Fibroblast of peridontal ligament (primary cell): ENCODE results near the gene CLDN5.
"Not testable (repeated sequence)": the region's sequence is repeated elsewhere in the genome, so short reads cannot be mapped to it uniquely, and the experiment has no call there.

Experiments
- DNase-seq: peaks from one replicate; pipeline ENCODE4 v3.0.0-alpha.2; 2010; ENCODE audit errors: extremely low read depth

The CLDN5 gene

DNA sequence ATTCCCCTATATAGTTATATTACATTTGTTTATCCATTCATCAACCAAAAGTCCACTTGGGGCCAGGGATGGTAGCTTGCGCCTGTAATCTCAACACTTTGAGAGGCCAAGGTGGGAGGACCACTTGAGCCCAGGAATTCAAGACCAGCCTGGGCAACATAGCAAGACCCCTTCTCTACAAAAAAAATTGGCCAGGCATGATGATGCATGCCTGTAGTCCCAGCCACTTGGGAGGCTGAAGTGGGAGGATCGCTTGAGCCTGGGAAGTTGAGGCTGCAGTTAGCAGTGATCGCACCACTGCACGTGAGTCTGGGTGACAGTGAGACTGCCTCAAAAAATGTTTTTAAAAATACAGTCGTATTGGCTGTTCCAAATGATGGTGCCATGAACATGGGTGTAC lies 24.2 kb upstream of the CLDN5 start:
- not testable (repeated sequence) for DNase-seq

DNA sequence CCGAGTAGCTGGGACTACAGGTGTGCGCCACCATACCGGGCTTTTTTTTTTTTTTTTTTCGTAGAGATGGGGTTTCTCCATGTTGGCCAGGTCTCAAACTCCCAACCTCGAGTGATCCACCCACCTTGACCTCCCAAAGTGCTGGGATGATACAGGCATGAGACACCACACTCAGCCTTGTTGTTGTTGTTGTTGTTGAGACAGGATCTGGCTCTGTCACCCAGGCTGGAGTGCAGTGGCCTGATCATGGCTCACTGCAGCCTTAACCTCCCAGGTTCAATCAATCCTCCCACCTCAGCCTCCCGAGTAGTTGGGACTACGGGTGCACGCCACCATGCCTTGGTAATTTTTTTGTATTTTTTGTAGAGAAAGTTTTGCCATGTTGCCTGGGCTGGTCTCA lies 23.4 kb upstream of the CLDN5 start:
- no peak for DNase-seq

DNA sequence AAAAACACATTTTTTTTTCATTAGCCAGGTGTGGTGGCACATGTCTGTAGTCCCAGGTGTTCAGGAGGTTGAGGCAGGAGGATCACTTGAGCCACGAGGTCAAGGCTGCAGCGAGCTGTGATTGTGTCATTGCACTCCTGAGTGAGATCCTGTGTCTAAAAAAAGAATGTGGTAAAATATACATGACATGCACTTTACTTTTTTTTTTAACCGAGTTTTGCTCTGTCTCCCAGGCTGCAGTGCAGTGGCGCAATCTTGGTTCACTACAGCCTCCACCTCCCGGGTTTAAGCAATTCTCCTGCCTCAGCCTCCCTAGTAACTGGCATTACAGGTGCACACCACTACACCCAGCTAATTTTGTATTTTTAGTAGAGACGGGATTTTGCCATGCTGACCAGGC lies 22.5 kb upstream of the CLDN5 start:
- no peak for DNase-seq

DNA sequence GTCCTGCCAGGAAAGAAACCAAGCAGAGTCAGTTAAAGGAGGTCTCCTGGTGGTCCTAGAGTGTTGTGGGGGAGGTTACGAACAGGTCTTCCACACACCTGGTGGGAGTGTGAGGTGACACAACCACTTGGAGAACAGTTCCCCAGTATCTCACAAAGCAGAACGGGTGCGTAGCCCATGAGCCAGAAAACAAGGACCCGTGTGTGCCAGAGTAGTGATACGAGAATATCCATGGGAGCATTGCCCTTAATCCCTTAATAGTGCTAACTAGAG lies 21.7 kb upstream of the CLDN5 start:
- DNase-seq = no peak

DNA sequence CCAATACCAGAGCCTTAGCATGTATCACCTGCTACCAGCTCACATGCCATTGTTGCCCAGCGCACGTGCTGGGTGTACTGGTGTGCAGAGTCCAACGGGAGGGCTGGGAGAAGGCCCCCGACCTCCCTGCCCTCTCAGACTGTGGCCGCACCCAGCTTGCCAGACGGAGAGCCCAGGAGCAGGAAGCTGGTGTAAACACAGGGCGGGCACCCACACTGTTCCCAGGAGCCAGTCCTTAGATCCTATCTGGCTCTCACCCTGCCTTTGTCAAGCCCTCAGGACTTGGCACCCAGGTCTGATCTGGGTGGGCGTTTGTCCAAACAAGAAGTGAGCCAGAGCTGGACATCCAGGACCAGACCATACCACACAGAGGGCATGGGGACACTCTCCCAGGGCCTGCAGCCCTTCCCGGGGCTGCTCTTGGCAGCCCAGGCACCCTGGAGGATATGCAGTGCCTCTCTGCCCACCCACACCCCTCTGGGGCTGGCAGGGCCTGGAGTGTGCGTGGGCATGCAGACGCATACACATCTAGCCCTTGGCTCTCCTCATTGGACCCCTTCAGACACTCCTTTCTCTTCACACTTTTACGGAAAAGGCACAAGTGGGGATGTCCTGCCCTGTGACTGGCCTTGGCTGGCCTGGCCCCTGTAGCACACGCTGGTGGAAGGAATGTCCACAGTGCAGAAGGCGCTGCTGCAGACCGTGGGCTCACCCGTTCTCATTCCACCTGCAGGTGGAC lies 19.9 kb upstream of the CLDN5 start:
- no peak for DNase-seq

DNA sequence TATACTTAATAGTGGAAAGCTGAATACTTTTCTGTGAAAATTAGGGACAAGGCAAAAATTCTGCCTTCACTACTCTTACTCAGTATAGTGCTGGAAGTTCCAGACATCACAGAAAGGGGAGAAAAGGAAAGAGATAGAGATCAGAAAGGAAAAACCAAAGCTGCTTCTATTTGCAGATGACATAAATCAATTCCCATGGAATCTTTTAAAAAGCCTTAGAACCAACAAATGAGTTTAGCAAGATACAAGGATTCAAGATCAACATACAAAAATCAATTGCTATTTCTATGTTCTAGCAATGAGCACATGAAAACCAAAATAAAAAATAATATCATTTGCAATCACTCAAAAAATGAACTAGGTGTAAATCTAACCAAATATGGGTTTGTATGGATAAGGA lies 16.2 kb upstream of the CLDN5 start:
- no peak for DNase-seq

DNA sequence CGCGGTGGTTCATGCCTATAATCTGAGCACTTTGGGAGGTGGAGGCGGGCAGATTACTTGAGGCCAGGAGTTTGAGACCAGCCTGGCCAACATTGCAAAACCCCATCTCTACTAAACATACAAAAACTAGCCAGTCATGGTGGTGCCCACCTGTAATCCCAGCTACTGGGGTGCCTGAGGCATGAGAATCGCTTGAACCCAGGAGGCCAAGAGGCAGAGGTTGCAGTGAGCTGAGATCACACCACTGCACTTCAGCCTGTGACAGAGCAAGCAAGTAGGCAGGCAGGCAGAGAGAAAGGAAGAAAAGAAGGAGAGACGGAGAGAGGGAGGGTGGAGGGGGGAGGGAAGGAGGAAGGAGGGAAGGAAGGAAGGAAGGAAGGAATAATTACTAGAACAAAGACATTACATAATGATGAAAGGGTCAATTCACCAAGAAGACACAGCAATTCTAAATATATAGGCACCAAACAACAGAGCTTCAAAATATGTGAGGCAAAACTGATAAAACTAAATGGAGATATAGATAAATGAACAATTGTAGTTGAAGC lies 13.8 kb upstream of the CLDN5 start:
- DNase-seq = no peak

DNA sequence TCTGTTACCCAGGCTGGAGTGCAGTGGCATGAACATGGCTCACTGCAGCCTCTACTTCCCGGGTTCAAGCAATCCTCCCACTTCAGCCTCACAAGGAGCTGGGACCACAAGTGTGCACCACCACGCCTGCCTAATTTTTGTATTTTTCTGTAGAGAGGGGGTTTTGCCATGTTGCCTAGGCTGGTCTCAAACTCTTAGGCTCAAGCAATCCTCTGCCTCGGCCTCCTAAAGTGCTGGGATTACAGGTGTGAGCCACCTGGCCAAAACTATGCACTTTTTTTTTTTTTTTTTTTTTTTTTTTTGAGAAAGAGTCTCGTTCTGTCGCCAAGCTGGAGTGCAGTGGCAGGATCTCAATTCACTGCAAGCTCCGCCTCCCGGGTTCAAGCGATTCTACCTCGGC lies 12.4 kb upstream of the CLDN5 start:
- DNase-seq = no peak

DNA sequence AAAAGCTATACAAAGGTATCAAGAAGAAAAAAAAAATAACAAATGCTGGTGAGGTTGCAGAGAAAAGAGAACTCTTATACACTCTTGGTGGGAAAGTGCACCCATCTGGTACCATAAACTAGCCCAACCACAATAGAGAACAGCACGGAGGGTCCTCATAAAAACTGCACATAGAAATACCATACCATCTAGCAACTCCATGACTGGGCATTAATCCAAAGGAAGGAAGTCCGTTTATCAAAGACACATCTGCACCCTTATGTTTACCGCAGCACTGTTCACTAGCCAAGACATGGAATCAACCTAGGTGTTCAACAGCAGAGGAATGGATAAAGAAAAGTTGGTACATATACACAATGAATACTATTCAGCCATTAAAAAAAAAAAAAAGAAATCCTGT lies 10.8 kb upstream of the CLDN5 start:
- DNase-seq = no peak

DNA sequence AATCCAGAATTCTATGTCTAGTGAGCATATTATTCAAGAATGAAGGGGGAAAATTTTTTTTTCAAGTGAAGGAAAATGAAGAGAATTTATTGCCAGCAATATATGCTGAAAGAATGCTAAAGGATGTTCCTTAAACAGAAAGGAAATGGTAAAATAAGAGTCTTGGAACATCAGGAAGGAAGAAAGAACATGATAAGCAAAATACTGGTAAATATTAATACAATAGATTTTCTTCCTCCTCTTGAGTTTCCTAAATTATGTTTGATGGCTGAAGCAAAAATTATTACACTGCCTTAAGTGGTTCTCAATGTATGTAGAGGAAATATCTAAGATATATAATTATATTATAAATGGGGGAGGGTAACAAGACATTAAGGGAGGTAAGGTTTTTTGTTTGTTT lies 9.6 kb upstream of the CLDN5 start:
- no peak for DNase-seq

DNA sequence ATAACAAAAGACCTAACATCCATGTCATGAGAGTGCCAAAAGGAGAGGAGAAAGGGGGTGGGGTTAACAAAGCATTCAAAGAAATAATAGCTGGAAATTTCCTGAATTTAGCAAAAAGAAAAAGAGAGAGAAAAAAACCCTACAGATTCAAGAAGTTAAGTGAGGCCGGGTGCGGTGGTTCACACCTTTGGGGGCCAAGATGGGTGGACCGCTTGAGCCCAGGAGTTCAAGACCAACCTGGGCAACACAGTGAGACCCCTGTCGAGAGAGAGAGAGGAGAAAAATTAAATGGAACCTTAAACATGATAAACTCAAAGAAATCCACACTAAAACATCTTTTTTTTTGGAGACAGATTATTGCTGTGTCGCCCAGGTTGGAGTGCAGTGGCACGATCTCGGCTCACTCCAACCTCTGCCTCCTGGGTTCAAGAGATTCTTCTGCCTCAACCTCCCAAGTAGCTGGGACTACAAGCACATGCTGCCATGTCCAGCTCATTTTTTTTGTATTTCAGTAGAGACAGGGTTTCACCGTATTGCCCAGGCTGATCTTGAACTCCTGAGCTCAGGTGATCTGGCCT lies 8.9 kb upstream of the CLDN5 start:
- DNase-seq = no peak

DNA sequence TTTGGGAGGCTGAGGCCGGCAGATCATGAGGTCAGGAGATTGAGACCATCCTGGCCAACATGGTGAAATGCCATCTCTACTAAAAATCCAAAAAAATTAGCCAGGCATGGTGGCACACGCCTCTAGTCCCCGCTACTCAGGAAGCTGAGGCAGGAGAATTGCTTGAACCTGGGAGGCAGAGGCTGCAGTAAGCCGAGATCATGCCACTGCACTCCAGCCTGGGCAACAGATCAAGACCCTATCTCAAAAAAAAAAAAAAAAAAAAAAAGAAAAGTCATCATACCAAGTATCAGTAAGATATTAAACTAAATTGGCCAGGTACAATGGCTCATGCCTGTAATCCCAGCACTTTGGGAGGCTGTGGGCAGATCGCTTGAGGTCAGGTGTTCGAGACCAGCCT lies 7.1 kb upstream of the CLDN5 start:
- DNase-seq = not testable (repeated sequence)

DNA sequence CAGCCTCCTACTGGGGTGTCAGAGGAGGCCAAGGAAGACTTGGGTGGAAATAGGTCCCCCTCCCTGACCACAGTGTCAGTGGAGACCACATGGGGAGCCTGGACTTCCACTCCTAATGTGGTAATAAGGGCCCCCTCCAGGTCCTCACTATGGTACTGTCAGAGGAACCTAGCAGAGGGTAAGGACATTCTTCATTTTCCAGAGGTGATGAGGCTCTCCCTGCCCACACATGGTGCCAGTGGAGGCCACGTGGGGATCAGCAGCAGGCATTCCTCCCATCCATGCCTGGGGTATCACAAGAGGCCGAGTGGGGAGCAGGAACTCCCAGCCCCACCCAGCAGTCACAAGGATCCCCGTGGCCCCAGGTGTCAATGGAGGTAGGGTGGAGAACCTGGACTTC lies 6.5 kb upstream of the CLDN5 start:
- DNase-seq = no peak

DNA sequence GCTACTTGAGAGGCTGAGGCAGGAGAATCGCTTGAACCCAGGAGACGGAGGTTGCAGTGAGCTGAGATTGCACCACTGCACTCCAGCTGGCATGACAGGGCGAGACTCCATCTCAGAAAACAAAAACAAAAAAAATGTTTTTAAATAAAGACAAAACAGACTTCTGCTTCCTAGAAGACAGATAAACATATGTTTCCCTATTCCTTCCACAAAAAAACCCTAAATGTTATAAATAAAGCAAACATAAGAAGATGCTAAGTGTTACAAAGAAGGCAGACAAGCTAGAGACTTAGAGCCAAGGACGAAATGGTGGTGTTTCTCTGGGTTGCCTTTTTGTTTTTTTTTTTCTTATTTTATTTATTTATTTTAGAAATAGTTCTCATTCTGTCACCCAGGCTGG lies 5.6 kb upstream of the CLDN5 start:
- no peak for DNase-seq

DNA sequence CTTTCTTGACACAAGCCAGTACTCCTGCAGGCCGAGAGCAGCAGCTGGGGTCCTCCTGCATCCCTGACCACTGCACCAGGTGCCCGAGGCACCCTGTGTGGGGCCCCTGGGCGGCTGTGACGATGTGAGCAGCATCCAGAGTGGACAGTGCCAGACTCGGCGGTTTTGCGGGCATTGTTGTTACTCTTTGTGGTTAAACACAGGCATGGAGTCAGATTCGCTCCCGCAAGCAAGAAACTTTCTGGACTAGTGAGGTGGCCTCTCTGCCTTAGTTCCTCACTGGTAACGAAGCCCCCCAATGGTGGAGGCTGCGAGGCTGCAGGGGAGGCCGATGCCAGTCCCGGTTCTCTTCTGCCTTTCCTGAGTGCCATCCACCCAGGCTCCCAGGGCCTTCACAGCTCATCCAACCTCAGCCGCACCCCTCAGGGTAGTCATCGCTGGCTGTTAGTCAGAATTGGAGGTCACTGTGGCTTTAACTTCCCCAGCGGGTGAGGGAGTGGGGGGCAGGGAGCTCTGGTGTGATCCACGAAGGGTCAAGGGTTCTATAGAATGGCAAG lies 3.7 kb upstream of the CLDN5 start:
- DNase-seq = no peak

DNA sequence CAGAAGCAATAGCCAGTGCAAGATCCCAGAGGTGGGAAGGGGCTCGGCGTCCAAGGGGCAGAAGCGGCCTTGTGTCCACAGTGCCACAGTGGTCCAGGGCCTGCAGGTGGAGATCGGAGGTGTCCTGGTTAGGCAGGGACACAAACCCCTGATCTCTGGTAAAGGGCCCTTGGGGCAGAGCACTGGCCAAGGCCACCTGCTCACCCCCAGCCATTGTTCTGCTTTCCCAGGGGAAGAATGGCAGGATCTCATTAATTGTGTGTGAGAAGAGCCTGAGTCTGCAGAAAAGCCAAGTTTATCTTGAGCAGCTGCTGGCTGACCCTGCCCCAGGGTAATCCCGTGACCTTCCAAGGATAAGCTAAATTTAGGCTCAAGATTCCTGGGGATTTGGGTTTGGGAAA lies 3.1 kb upstream of the CLDN5 start:
- no peak for DNase-seq

DNA sequence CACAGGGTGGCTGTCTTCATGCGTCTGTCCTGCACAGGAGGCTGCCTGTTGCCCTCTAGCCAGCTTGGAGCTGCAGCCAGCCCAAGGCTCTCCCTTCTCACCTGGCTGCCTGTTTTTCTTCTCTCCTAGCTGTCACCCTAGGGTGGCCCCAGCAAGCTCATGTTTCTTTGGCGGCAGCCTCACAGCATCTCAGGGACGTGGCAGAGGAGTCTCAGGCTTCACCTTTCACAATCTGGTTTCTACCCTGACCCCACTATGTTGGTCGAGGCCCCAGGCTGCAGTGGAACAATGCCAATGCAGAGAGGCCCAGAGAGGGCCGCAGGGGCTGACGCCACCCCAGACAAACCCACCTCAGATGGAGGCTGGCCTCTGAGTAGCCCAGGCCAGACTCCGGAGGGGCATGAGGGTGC lies 2.5 kb upstream of the CLDN5 start:
- DNase-seq = no peak

DNA sequence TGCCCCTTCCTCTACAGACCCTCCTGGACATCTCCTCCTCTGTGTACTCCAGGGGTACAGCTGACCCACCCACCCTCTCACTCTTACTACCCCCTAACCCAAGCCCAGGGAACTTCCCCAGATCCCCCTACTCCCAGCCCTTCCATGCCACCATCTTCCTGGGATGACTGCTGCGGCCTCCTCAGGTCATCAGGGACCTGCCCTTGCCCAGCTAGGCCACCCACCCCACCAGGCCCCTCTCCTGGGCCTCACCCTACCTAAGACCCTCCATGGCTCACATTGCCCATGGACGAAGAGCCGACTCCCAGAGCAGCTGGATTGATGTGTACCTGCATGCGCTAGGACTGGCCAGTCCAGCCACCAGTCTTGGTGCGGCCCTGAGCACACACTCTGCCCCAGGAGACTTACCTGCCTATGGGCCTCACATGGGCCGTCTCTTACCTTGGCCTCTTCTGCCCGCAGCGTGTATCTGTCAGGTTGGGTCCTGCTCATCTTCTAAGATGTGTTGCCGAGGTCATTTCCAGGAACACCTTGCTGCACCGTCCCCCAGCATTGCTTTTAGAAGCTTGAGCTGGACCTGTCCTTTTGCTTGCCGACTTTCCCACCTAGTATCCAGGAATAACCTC lies 2.0 kb upstream of the CLDN5 start:
- no peak for DNase-seq

DNA sequence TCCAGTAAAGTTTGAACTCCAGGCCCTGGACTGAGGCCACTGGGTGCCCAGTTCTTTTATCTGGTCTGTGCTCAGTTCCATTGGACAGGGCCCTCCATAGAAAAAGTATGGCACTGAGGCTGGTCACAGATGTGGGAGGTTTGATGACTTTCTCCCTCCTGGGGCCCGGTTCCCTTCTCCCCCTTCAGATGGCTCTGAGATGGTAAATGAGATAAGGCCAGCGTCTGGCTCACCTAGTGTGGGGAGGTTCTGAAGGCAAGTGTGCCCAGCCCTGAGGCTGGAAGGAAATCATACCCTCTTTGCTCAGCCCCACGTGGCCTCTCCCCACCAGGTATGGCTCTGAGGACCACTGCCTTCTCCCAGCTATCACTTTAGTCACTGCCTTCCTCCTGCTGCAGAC lies 1.5 kb upstream of the CLDN5 start:
- DNase-seq = no peak

DNA sequence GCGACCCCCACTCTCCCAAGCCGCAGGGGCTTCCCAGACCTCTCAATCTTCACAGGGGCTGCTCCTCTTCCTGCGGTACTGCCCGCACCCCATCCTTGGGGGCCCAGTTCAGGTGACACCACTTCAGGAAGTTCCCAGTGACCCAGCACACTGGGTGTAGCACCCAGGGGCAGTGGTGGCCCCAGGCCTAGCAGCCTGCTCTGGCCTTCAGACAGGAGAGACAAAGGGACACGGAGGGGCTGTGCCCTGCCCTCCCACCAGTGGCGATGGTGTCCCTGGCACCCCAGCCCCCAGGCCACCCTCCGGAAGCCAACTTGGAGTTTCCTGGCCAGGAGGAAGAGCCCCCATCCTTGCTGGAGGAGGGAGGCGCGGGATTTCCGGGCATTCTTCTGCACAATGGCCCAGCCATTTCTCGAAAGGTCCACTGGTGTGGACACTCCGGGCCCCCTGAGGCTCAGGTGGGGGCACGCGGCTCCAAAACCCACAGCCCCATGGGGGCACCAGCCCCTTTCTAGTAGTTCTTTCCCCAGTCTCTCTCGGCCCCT lies 978 bp upstream of the CLDN5 start:
- DNase-seq = no peak

DNA sequence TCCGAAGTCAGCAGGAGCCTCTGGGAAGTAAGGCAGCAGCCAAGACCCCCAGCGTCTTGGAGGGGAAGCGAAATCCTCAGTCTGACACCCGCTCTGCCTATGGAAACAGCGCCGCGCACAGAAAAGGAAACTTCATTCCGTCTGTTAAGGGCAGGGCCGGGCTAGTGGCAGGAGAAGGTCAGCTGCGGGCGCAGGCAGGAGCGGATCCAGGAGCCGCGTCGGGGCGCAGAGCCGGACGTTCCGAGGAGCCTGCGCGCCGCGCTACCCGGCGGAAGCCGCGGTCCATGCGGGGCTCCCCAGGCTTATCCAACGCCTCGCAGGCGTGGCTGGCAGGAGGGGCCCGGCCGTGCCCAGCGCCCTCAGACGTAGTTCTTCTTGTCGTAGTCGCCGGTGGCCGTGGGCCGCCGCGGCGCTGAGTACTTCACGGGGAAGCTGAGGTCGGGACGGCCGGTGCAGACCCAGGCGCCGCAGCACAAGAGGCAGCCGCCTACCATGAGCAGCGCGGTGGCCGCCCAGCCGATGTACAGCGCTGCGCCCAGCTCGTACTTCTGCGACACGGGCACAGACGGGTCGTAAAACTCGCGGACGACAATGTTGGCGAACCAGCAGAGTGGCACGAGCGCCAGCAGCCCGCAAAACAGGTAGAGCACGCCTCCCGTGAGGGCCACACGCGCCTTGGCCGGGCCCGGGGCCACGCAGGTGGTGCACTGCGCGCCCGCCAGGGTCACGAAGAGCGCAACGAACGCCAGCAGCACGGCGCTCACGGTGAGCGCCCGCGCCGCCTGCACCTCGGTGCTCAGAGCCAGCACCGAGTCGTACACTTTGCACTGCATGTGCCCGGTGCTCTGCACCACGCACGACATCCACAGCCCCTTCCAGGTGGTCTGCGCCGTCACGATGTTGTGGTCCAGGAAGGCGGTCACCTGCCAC lies 705 bp downstream of the CLDN5 start:
- DNase-seq = peak; percentile 11

DNA sequence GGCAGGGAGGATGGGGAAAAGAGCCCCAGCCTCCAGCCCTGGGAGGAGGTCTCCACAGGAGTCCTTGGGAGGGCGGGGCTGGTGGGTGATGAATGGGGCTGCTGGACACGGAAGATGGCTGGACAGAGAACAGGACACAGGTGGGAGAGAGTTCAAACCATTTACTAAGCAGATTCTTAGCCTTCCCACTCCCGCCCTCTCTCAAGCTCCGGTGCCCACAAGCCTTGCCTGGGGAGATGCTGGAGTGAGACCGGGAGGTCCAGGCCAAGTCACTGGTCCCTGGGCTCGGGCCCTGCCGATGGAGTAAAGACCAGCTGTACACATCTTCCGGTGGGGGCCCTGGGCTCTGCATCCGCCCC lies 1.4 kb downstream of the CLDN5 start:
- no peak for DNase-seq
